IMR-90 (cell line): Measurements from ENCODE around the gene WFDC8. TPM values are rescaled to one million over a fixed set of nuclear protein-coding genes. Genes with fewer than 3 reads are reported as not detected.
A peak's percentile ranks its signal among the peaks of the same experiment; 100 is the strongest.

ENCODE experiments used
- ATAC-seq: fragments of 200-7000 bp; cut with Tn5 transposase; 2 replicates; pipeline ENCODE4 v1.9.1; 2020; ENCODE audit warnings: low read depth, mild to moderate bottlenecking, moderate library complexity
- BruUV-seq: library from RNA; stranded (reverse); fragments of 400-500 nt; replicated peaks from 2 replicates; lab custom pipeline; 2021; lab: Mats Ljungman, UMichigan
- CTCF ChIA-PET: fragments of 300-600 bp; formaldehyde crosslinking; extraction: SDS; loops from one replicate; lab custom pipeline; 2021; ENCODE audit warnings: antibody characterized with exemption; lab: Yijun Ruan, JAX
- POLR2A ChIA-PET: fragments of 300-600 bp; sonication (Branson Sonifier 250); formaldehyde crosslinking; loops from one replicate; lab custom pipeline; 2022; ENCODE audit warnings: antibody characterized with exemption; ENCODE audit not compliant: unreplicated experiment; lab: Charles Lee
- DNase-seq: peaks from one replicate; pipeline ENCODE4 v3.0.0; 2013
- H2AFZ ChIP-seq: replicated peaks from 2 replicates; pipeline ENCODE3; 2013; ENCODE audit warnings: low read length, mild to moderate bottlenecking; ENCODE audit not compliant: poor library complexity
- H2AK5ac ChIP-seq: 2 replicates; pipeline ENCODE4 v1.6.1; 2013; ENCODE audit warnings: low read depth, low read length, inconsistent platforms
- H2AK9ac ChIP-seq: replicated peaks from 2 replicates; pipeline ENCODE3; 2013; ENCODE audit warnings: mild to moderate bottlenecking, low read depth, low read length, moderate library complexity; ENCODE audit not compliant: poor library complexity
- H2BK120ac ChIP-seq: 2 replicates; pipeline ENCODE4 v1.6.1; 2013; ENCODE audit warnings: low read depth, low read length, inconsistent platforms
- H2BK15ac ChIP-seq: 3 replicates; pipeline ENCODE4 v1.6.1; 2013; ENCODE audit warnings: low read depth, low read length, inconsistent platforms
- H2BK20ac ChIP-seq: 2 replicates; pipeline ENCODE4 v1.6.1; 2013; ENCODE audit warnings: low read depth, mild to moderate bottlenecking, inconsistent platforms, low read length, moderate library complexity
- H2BK5ac ChIP-seq: 2 replicates; pipeline ENCODE4 v1.6.1; 2013; ENCODE audit warnings: mild to moderate bottlenecking, low read depth, low read length, inconsistent platforms; ENCODE audit not compliant: poor library complexity, severe bottlenecking
- H3K14ac ChIP-seq: replicated peaks from 2 replicates; pipeline ENCODE4 v1.6.1; 2013; ENCODE audit warnings: low read depth, low read length, inconsistent platforms
- H3K18ac ChIP-seq: 2 replicates; pipeline ENCODE4 v1.6.1; 2013; ENCODE audit warnings: low read depth, low read length, control low read depth
- H3K23ac ChIP-seq: 2 replicates; pipeline ENCODE4 v1.6.1; 2013; ENCODE audit warnings: low read depth, low read length, inconsistent platforms
- H3K27ac ChIP-seq: 2 replicates; pipeline ENCODE4 v1.5.1; 2013; ENCODE audit warnings: mild to moderate bottlenecking, control low read depth, low read length; ENCODE audit not compliant: insufficient read depth
- H3K27me3 ChIP-seq: 2 replicates; pipeline ENCODE4 v1.6.1; 2013; ENCODE audit warnings: low read length; ENCODE audit not compliant: control insufficient read depth, insufficient read depth
- H3K36me3 ChIP-seq: 2 replicates; pipeline ENCODE4 v1.6.1; 2013; ENCODE audit warnings: low read length, mixed read lengths; ENCODE audit not compliant: control insufficient read depth, insufficient read depth
- H3K4ac ChIP-seq: 2 replicates; pipeline ENCODE4 v1.6.1; 2013; ENCODE audit warnings: low read depth, low read length, inconsistent platforms
- H3K4me1 ChIP-seq: 2 replicates; pipeline ENCODE4 v1.6.1; 2013; ENCODE audit warnings: low read length, mixed read lengths; ENCODE audit not compliant: control insufficient read depth, insufficient read depth
- H3K4me2 ChIP-seq: 2 replicates; pipeline ENCODE4 v1.6.1; 2013; ENCODE audit warnings: low read depth, mild to moderate bottlenecking, control low read depth, low read length, moderate library complexity
- H3K4me3 ChIP-seq: 2 replicates; pipeline ENCODE4 v1.5.1; 2013; ENCODE audit warnings: low read depth, mild to moderate bottlenecking, control low read depth, low read length, moderate library complexity; ENCODE audit not compliant: insufficient read depth
- H3K56ac ChIP-seq: 2 replicates; pipeline ENCODE4 v1.6.1; 2013; ENCODE audit warnings: low read length, inconsistent platforms; ENCODE audit not compliant: insufficient read depth; ENCODE audit errors: extremely low read depth
- H3K79me1 ChIP-seq, 2 experiments: 2 replicates each; pipeline ENCODE4 v1.6.1; 2013; ENCODE audit warnings: low read length in 2 of 2, inconsistent platforms in 1 of 2, low read depth in 1 of 2
- H3K9ac ChIP-seq: 2 replicates; pipeline ENCODE4 v1.6.1; 2013; ENCODE audit warnings: low read depth, low read length, control low read depth
- H3K9me1 ChIP-seq: 2 replicates; pipeline ENCODE4 v1.6.1; 2013; ENCODE audit warnings: low read length, inconsistent platforms; ENCODE audit not compliant: insufficient read depth
- H3K9me3 ChIP-seq: 2 replicates; pipeline ENCODE4 v1.6.1; 2013; ENCODE audit warnings: low read length; ENCODE audit not compliant: control insufficient read depth, insufficient read depth
- H4K20me1 ChIP-seq: 2 replicates; pipeline ENCODE4 v1.6.1; 2013; ENCODE audit warnings: low read length, inconsistent platforms; ENCODE audit not compliant: insufficient read depth
- H4K5ac ChIP-seq: 2 replicates; pipeline ENCODE4 v1.6.1; 2013; ENCODE audit warnings: mild to moderate bottlenecking, low read depth, low read length, control low read depth
- H4K8ac ChIP-seq, 2 experiments: 2 replicates each; pipeline ENCODE4 v1.6.1; 2013; ENCODE audit warnings: low read depth in 2 of 2, low read length in 2 of 2, control low read depth in 1 of 2, inconsistent platforms in 1 of 2
- H4K91ac ChIP-seq: 2 replicates; pipeline ENCODE4 v1.6.1; 2013; ENCODE audit warnings: low read depth, low read length, inconsistent platforms; ENCODE audit not compliant: insufficient read depth
- BHLHE40 ChIP-seq: fragments of 150-350 bp; IDR thresholded peaks from 2 replicates; pipeline ENCODE4 v1.6.1; 2016; ENCODE audit warnings: mild to moderate bottlenecking, low read depth, low read length
- CEBPB ChIP-seq: IDR thresholded peaks from 2 replicates; pipeline ENCODE4 v1.6.1; 2012; ENCODE audit warnings: low read depth, low read length, improper control_type of control experiment
- CHD1 ChIP-seq: IDR thresholded peaks from 2 replicates; pipeline ENCODE4 v1.6.1; 2012; ENCODE audit warnings: low read depth, low read length, improper control_type of control experiment
- CTCF ChIP-seq: conservative IDR thresholded peaks from 2 replicates; pipeline ENCODE4 v1.5.1; 2012; ENCODE audit warnings: mild to moderate bottlenecking, low read depth, low read length, improper control_type of control experiment
- ELK1 ChIP-seq: fragments of 150-350 bp; IDR thresholded peaks from 2 replicates; pipeline ENCODE4 v1.6.1; 2016; ENCODE audit warnings: low read depth, mild to moderate bottlenecking, low read length, moderate library complexity, borderline replicate concordance
- FOS ChIP-seq: fragments of 150-350 bp; IDR thresholded peaks from 2 replicates; pipeline ENCODE4 v1.6.1; 2016; ENCODE audit warnings: low read depth, low read length
- MAFK ChIP-seq: IDR thresholded peaks from 2 replicates; pipeline ENCODE4 v1.6.1; 2012; ENCODE audit warnings: low read depth, low read length, improper control_type of control experiment
- MAZ ChIP-seq: IDR thresholded peaks from 2 replicates; pipeline ENCODE4 v1.6.1; 2012; ENCODE audit warnings: low read depth, mild to moderate bottlenecking, low read length, improper control_type of control experiment, moderate library complexity, borderline replicate concordance
- MXI1 ChIP-seq: IDR thresholded peaks from 2 replicates; pipeline ENCODE4 v1.6.1; 2012; ENCODE audit warnings: low read depth, mild to moderate bottlenecking, low read length, moderate library complexity, borderline replicate concordance
- NFE2L2 ChIP-seq: fragments of 150-350 bp; IDR thresholded peaks from 2 replicates; pipeline ENCODE4 v1.6.1; 2016; ENCODE audit warnings: low read depth, mild to moderate bottlenecking, low read length
- POLR2A ChIP-seq: IDR thresholded peaks from 2 replicates; pipeline ENCODE4 v1.6.1; 2012; ENCODE audit warnings: mild to moderate bottlenecking, low read depth, low read length
- RAD21 ChIP-seq: IDR thresholded peaks from 2 replicates; pipeline ENCODE4 v1.6.1; 2012; ENCODE audit warnings: low read length, improper control_type of control experiment
- RCOR1 ChIP-seq: IDR thresholded peaks from 2 replicates; pipeline ENCODE4 v1.6.1; 2012; ENCODE audit warnings: mild to moderate bottlenecking, low read length, improper control_type of control experiment; ENCODE audit not compliant: insufficient replicate concordance
- RFX5 ChIP-seq: IDR thresholded peaks from 2 replicates; pipeline ENCODE4 v1.8.0; 2012; ENCODE audit warnings: low read depth, mild to moderate bottlenecking, low read length, moderate library complexity
- SMC3 ChIP-seq: fragments of 150-350 bp; IDR thresholded peaks from 2 replicates; pipeline ENCODE4 v1.6.1; 2016; ENCODE audit warnings: low read depth, mild to moderate bottlenecking, antibody characterized with exemption, low read length, moderate library complexity
- USF2 ChIP-seq: fragments of 150-350 bp; IDR thresholded peaks from 2 replicates; pipeline ENCODE4 v1.6.1; 2017; ENCODE audit warnings: mild to moderate bottlenecking, antibody characterized with exemption, low read length, low read depth
- WGBS, 2 experiments: methylation state at CpG; one replicate each; pipeline versions ENCODE4 v1.1.5 to v1.1.7; 2013; ENCODE audit warnings: missing lambda C conversion rate in 2 of 2; ENCODE audit not compliant: insufficient read length in 1 of 2; ENCODE audit errors: extremely low coverage in 2 of 2; 5-methylcytosine and 5-hydroxymethylcytosine counted together
- dilution Hi-C: fragments of 300-500 bp; cut with HindIII; formaldehyde crosslinking; loops from one replicate; pipeline ENCODE4 v1.14.3; 2018; ENCODE audit warnings: low sequenced_read_pairs; ENCODE audit not compliant: unreplicated experiment
- in situ Hi-C: fragments of 300-500 bp; cut with MboI; formaldehyde crosslinking; loops from 3 replicates; pipeline ENCODE4 v1.14.3; 2019; ENCODE audit warnings: low sequenced_read_pairs, inconsistent platforms, mixed read lengths
- intact Hi-C: fragments of 100-400 bp; cut with micrococcal nuclease; formaldehyde crosslinking; loops from 2 replicates; pipeline ENCODE4 v1.10.0; 2022
- polyA plus RNA-seq, 3 experiments: library from polyadenylated mRNA; depleted of rRNA; stranded (reverse); fragments of >200 nt; gene quantifications; 2 replicates each; pipeline ENCODE4 v1.2.3, GENCODE V29; 2012; ENCODE audit warnings: low replicate concordance in 1 of 3
- total RNA-seq: library from RNA; depleted of rRNA; stranded (reverse); fragments of >200 nt; gene quantifications from 2 replicates; pipeline ENCODE4 v1.2.3, GENCODE V29; 2012

WFDC8 gene
- total and polyA plus RNA-seq, 2 of the 4 experiments (the other 2 are of a cell fraction), result not detected

GRCh38 chr20:45545754-45546453, 33.2 kb downstream of the WFDC8 start:
- Histone ChIP-seq H3K9ac (no peak overlapping the region), H3K27ac (no peak overlapping the region), H3K18ac (no peak overlapping the region), H4K91ac (no peak overlapping the region), H4K20me1 (no peaks in the 10 kb centered on the region), H4K8ac (no peak overlapping the region), H2BK120ac (no peak overlapping the region), H3K14ac (no peak overlapping the region), H2AK9ac (no peak overlapping the region), H3K4me3 (no peak overlapping the region), H2BK15ac (no peak overlapping the region), H2BK5ac (no peak overlapping the region), H3K4me1 (no peaks in the 10 kb centered on the region), H4K5ac (no peak overlapping the region), H2AK5ac (no peak overlapping the region), H3K23ac (no peak overlapping the region), H3K4ac (no peak overlapping the region), H3K27me3 (peaks cover 5% of the 10 kb centered on the region), H3K4me2 (no peak overlapping the region), H3K36me3 (no peaks in the 10 kb centered on the region), H3K9me3 (no peaks in the 10 kb centered on the region), H3K56ac (no peak overlapping the region), H2BK20ac (no peak overlapping the region), H2AFZ (no peak overlapping the region), H3K79me1 (no peaks in the 10 kb centered on the region), H3K9me1 (no peaks in the 10 kb centered on the region)
- TF ChIP-seq MAFK, result no peak
- no peak for TF ChIP-seq MXI1
- TF ChIP-seq CHD1, result no peak
- TF ChIP-seq MAZ, result no peak
- TF ChIP-seq FOS, result no peak
- TF ChIP-seq RAD21, result peak; percentile 65
- peak; percentile 56 for TF ChIP-seq CTCF
- TF ChIP-seq SMC3, result 0 out of 2 replicates have a peak, but pooled peaks have one; percentile 14
- no peak for TF ChIP-seq NFE2L2
- no peak for TF ChIP-seq BHLHE40
- no peak for TF ChIP-seq RCOR1
- TF ChIP-seq RFX5, result no peak
- TF ChIP-seq CEBPB, result no peak
- TF ChIP-seq USF2, result no peak
- TF ChIP-seq ELK1, result no peak
- no peak for TF ChIP-seq POLR2A
- dilution Hi-C loops (no loop called here), in situ Hi-C loops (loop anchor here (25.0 kb wide), 1 partner anchor 216 kb away; no protein-coding TSS in a partner anchor), intact Hi-C loops (loop anchor here (1.0 to 10.0 kb wide), 2 partner anchors 225 to 469 kb away; no protein-coding TSS in a partner anchor)
- WGBS, 2 experiments, result no CpG with 5 or more reads among the region's 5 CpGs
- ChIA-PET POLR2A (no interaction called here), CTCF (no interaction called here)
- BruUV-seq, result no TSS peak
- ATAC-seq (peak; percentile 69), DNase-seq (peak; percentile 37)
